Stimulated activated CD4-positive, alpha-beta T cell treated with anti-CD3 and anti-CD28 coated beads, Interleukin-15, amount 100 ng/mL, for 1 hour (primary cell): ENCODE data around the gene ARHGEF2.
"Not testable (repeated sequence)": the region's sequence is repeated elsewhere in the genome, so short reads cannot be mapped to it uniquely, and the experiment has no call there.

Experiments
- DNase-seq, 2 donors: peaks; one replicate each; pipeline ENCODE4 v3.0.0-alpha.2; 2020; ENCODE audit warnings: low read depth in 1 of 2, low spot score in 1 of 2

The ARHGEF2 gene

GRCh38 chr1:155990005-155990739 lies 11.8 kb upstream of the ARHGEF2 start:
- DNase-seq: no peak

- peak; percentile 60 to 62 for DNase-seq
These were observed 11.1 kb upstream of the ARHGEF2 start for GRCh38 chr1:155989242-155990004.

GRCh38 chr1:155984903-155985645 lies 6.7 kb upstream of the ARHGEF2 start:
- not testable (repeated sequence) for DNase-seq

GRCh38 chr1:155984341-155984740 lies 6.0 kb upstream of the ARHGEF2 start:
- no peak for DNase-seq

GRCh38 chr1:155983191-155984024 lies 5.1 kb upstream of the ARHGEF2 start:
- no peak for DNase-seq

GRCh38 chr1:155982106-155982505 lies 3.8 kb upstream of the ARHGEF2 start:
- no peak for DNase-seq

- DNase-seq: no peak
These were observed 3.1 kb upstream of the ARHGEF2 start for GRCh38 chr1:155981266-155982088.

GRCh38 chr1:155979597-155980343 lies 1.4 kb upstream of the ARHGEF2 start:
- DNase-seq: no peak

GRCh38 chr1:155978973-155979429 lies 654 bp upstream of the ARHGEF2 start:
- DNase-seq: no peak

- peak; percentile 40 to 55 for DNase-seq
These were observed 540 bp downstream of the ARHGEF2 start for GRCh38 chr1:155977690-155978324.

- no peak for DNase-seq
These were observed 1.2 kb downstream of the ARHGEF2 start for GRCh38 chr1:155976913-155977689.

- DNase-seq: peak; percentile 47 to 50
These were observed 2.1 kb downstream of the ARHGEF2 start for GRCh38 chr1:155976062-155976912.

- DNase-seq: no peak
These were observed 2.8 kb downstream of the ARHGEF2 start for GRCh38 chr1:155975375-155976061.

GRCh38 chr1:155974208-155975115 lies 3.9 kb downstream of the ARHGEF2 start:
- DNase-seq: no peak

- no peak for DNase-seq
These were observed 4.6 kb downstream of the ARHGEF2 start for GRCh38 chr1:155973723-155974122.
